SK-N-SH treated with all-trans-retinoic acid at 6 μM for 48 hours (cell line): ENCODE data around the gene SMIM13.

Experiments used
- PPARA ChIP-seq: fragments of 250-450 bp; sonication (Bioruptor Pico); IDR thresholded peaks from 2 replicates; pipeline ENCODE4 v1.5.0; 2020; ENCODE audit warnings: mild to moderate bottlenecking, borderline replicate concordance
- SNAI2 ChIP-seq: fragments of 250-450 bp; sonication (Bioruptor Pico); IDR thresholded peaks from 2 replicates; pipeline ENCODE4 v1.5.0; 2020; ENCODE audit warnings: mild to moderate bottlenecking, moderate library complexity

DNA sequence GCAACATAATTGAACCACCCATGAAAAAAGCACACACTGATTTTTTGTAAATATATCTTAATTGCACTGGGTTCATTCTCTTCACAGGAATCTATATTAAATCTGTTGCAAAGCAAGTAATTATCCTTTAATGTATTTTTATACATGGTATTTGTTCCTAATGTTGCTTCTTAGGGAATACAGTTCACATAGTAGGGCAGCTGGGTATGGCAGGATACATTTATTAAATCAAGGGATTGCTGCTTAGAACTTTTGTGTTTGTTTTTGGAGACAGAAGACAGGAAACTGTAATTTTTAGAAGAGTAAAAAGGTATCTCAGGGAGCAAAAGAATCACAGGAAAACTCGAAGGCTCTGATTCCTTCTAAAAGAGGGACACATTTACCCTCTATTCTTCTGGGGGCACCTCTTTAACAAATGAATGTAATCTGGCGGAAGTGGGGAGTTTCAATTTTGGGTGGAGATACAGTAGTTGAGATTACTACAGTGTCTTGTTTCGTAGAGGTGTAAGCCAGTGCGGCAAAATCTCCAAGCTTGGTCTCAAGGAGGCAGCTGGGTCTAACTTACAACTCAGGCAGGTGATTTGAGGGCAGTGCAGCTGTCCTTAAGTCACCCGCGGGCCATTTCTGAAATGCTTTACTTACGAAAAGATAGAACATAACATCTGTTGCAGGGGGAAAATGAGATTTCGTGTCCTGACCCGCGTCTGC is 812 bp upstream of the SMIM13 start:
- no peak for TF ChIP-seq PPARA (CRISPR knock-in tag)
- TF ChIP-seq SNAI2 (CRISPR knock-in tag) = no peak
